GM19328 (cell line): Measurements from ENCODE around the gene PRCC.
A peak's percentile ranks its signal among the peaks of the same experiment; 100 is the strongest.

Experiments
- ATAC-seq: cut with Tn5 transposase; IDR thresholded peaks from one replicate; pipeline ENCODE4 v1.9.1; 2021; ENCODE audit warnings: mild to moderate bottlenecking, moderate library complexity; ENCODE audit not compliant: unreplicated experiment

Gene PRCC

DNA sequence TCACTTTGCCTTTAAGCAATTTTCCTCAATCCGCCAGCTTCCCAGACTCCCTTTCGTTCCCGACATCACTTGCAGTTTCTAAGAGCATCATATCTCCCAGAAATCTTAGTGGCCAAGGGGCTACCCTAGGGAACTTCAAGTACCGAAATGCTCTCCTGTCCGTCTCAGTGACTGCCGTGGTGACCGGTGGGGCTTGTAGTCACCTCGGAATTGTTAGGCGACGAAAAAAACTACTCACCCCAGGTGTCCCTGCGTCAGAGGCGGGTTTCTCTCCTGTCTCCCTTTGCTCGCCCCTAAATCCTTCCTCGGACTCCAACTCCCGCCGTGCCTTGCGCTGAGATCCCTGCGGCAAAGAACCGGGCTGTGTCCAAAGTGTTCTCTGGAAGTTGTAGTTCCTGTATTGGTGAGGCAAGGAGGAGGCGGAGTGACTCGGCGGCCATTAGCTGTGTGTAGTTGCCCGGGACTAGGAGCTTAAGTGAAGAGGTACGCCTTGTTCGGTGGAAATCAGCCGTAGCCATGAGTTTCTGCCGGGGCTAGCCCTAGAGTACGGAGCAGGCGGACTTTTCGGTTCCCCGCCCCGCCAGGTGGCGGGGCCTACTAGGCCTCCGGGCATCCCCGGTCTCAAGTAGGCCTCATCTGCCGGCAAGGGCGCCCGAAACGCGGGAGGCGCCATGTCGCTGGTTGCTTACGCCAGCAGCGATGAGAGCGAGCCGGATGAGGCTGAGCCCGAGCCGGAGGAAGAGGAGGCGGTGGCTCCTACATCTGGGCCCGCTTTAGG, at the start of gene PRCC:
Gene PRCC, plus strand, starts transcription at position 435 of the 778 bp plus-strand sequence. Its CDS starts 237 bp downstream, at position 672.
- peak; percentile 89 for ATAC-seq

DNA sequence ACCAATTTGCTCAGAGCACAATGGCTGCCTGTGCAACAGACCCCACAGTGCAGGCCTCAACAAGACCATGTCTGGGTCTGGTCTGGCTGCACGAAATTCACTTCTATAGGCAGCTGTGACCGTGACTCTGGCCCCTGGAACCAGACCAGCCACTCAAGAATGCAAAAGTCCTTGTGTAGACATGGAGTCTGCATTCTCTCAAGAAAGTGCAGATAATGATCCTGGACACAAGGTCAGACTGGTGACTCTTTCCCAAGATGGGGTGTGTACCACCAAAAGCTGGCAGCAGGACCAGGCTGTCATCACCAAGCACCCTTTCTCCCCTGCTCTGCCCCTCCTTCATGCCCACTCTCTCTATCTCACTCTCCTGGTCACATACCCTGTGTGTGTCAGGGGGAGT, 46.2 kb upstream of the PRCC start:
- ATAC-seq, result no peak

DNA sequence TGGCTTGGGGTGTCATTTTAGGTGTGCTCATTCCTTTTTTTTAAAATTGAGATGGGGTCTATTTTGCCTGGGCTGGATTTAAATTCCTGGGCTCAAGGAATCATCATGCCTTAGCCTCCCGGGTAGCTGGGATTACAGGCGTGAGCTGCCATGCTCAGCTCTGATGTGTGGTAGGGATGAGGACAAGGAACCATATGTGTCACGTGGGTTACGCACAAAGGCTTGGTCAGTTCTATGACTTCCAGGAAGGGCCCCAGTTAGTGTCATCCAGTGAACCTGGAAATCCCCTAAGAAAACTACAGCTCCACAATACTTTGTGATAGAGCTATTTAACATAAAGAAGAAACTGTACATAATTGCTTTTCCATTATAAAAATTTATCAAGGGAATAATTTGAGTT, 45.8 kb upstream of the PRCC start:
- no peak for ATAC-seq

- peak; percentile 34 for ATAC-seq
These were observed 41.6 kb upstream of the PRCC start for GRCh38 chr1:156725683-156726280.

- ATAC-seq, result no peak
These were observed 40.6 kb upstream of the PRCC start for GRCh38 chr1:156726549-156727226.

DNA sequence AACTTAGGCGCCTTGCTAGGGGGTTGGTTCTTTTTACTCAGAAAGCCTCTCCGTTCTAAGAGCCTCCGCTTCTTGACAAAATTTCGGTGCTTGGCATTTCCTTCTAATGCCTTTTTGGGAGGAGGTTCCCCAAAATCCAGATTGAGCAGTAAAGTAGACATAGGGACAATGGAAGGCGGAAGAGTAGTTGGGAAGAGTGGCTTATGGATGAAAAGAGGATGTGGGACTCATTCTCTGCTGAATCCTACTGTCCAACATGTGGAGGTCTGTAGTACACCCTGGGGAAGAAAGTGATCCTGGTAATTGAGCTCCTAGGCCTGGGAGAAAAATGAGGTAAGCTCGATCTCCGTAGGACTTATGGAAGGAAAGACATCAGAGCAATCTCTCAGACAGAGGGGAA, 39.8 kb upstream of the PRCC start:
- ATAC-seq, result no peak

DNA sequence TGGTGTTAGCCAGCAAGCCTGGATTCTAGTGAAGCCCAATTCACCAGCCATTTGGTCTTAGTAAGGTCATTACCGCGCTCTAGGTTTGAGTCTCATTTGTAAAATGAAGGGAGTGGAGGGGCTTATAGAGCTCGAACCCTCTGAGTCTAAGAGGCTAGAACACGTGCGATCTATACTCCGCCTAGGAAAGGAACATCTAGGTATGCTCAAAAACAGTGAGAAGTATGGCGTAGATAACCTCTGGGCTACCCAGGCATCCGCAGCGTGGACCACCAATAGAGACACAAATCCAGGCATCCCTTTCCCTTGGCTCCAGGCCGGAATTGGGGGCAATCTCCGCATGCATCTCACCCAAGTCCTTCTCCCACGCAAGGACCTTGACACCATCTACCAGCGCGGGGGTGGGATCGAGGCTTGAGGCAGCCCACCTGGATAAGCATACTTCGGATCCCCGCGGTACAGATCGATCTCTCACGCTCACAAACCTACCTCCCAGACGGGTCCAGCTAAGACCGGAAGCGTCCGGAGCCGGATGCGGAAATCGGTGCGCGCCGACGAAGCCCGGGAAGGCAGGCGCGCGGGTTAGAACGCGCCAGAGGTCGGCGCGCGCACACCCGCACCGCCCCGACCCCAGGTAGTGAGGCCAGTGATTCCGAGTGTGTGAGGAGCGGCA, 39.3 kb upstream of the PRCC start, which contains the start of gene METTL25B:
Gene METTL25B, plus strand, starts transcription at position 544 of the 673 bp plus-strand sequence. CDS start 636 bp downstream, outside the sequence.
- ATAC-seq, result peak; percentile 50

DNA sequence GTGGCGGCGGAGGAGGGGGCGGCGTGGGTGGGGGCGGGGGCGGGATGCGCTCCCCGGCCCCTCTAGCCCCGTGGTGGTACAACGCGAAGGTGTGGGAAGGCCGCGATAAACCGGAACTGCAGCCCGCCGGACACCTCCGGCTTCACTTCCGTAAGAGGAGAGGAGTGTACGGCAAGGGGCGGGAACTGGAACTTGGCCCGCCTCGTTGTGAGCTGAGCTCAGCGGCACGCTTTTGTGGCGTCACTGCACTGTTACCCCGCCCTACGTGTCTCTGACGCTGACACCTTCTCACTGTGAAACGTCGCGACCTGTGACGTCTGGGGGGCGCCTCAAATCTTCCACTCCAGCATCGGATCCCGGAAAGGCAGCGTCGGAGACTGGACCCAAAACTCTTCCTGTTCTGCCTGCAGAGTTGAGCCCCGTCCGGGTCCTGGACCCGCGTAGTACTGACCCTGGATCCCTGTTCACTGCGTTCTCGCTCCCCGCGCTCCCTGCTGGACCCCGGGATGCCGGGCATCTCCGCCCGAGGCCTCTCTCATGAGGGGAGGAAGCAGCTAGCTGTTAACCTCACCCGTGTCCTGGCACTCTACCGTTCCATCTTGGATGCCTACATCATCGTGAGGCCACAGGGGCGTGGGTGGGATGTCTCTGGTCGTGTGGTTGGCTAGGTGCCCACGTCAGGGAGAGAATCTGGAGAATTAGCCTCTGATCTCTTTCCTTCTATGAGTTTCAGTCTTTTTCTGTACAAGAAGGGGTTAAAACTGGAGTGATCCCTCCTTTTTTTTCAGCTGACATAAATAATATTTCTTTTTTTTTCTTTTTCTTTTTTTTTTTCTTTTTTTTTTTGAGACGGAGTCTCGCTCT, 38.5 kb upstream of the PRCC start, which contains the start of gene ISG20L2:
Gene ISG20L2, minus strand, starts transcription at position 168 of the 864 bp plus-strand sequence. CDS start 1,114 bp downstream, outside the sequence.
- peak; percentile 89 for ATAC-seq

- no peak for ATAC-seq
These were observed 33.2 kb upstream of the PRCC start for GRCh38 chr1:156733989-156734584.

- ATAC-seq, result no peak
These were observed 28.9 kb upstream of the PRCC start for GRCh38 chr1:156738407-156738806.

GRCh38 chr1:156738916-156739315, 28.4 kb upstream of the PRCC start:
- ATAC-seq, result no peak

DNA sequence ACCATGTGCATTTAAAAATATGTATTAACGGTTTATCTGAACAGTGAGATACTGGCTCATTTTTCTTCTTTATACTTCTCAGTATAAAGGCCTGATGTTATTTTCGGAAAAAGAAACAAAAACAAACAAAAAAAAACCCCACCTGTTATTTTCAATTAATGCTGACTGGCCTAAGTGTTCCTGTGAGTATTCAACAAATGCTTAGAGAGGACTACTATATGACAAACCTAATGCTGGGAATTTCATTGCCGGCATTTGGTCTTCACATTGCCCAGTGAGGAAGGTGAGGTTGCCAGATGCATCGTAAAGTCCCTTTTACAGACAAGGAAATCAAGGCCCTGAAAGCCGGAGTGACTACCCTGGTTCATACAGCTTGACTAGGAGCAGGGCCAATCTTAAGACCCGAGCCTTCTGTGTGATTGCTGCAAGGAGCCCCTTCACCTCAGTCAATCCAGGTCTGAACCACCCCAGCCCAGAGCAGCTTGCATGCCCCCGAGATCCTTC, 27.0 kb upstream of the PRCC start:
- ATAC-seq, result peak; percentile 4

DNA sequence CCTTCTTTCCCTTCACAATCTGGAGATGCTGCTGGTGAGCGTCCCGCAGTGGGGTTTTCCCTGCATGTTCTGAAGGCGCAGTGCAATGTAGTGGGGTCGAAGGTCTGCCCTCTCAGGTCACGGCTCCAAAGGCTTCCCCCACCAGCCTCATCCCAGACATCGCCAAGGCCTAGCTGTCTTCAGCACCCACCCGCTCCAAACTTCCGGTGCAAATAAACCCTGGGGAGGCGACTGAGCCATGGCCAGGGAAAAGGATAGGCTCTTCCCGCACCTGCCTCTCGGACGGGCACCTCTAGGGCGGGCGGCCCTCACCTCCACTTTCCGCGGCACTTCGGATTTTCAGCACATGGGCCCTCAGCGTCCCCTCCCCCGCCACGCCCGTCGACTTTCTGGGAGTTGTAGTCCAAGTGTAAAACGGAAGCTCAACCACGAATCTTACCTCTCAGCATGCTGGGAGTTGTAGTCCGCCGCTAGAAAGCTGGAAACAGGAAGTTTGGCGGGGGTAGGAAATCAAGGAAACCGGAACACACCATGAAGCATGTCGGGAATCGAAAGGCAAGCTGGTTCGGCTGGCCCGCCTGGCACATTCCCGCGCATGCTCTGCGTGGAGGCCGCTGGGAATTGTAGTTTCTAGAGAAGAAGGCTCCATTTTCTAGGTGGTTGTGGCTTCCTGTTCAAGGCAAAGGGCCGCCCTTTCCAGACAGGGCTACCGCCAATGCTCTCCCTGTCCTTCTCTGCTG, 26.4 kb upstream of the PRCC start, which contains the start of gene MRPL24:
Gene MRPL24, minus strand, starts transcription at position 348 of the 740 bp plus-strand sequence. CDS start 2,384 bp downstream, outside the sequence.
- peak; percentile 81 for ATAC-seq

DNA sequence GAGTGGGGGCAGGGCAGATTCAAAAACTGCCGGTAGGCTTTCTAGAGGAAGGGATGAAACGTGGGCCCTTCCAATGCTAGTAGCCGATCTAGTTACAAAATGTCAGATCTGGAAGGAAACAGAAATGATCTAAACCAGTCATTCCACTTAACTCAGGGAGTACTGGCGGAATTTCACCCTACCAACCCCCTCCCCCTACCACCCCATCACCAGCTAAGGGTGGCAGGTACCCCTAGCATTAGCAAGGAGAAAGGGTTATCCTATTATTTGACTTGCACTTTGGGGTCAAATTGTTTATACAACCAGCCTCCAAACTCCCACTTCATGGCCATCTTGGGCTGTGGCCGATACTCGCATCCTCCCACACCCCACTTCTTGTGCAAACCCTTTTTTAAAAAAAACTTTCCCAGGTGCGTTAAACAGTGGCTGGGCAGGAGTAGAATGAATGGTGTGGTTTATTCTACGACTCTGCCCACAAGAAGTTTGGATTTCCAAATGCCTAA, 25.8 kb upstream of the PRCC start:
- ATAC-seq, result no peak

DNA sequence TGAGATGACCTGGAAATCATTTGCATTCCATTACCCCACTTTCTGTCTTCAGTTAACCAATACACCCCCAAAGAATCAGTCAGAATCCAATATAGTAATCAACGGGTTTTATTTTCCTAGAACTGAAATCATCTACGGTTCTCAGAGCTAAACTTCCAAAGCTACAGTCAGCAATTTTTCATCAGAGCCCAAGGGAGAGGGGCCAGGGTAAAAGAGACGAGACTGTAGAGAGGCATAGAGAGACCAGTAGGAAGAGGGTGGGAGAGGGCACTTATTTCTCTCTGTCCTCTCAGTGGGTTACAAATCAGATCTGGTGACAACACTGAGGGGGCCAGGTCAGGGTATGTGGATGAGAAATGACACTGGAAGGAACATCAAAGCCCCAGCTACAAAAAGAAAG, 25.3 kb upstream of the PRCC start:
- ATAC-seq, result no peak

GRCh38 chr1:156742801-156743200, 24.5 kb upstream of the PRCC start:
- no peak for ATAC-seq

GRCh38 chr1:156743367-156744302, 23.7 kb upstream of the PRCC start:
- ATAC-seq, result no peak
